A549 (cell line): Measurements from ENCODE around the gene KIAA0408. TPM values are rescaled to one million over a fixed set of nuclear protein-coding genes. Genes with fewer than 3 reads are reported as not detected.

Experiments used
- ATAC-seq, 2 experiments: fragments of 200-7000 bp in 1 of 2; fragments of >200 bp in 1 of 2; cut with Nextera tagmentation in 1 of 2; cut with Tn5 transposase in 1 of 2; 3 replicates each; pipeline versions ENCODE4 v1.8.0 to v1.9.1; 2018 to 2020; ENCODE audit warnings: mild to moderate bottlenecking in 1 of 2, moderate library complexity in 1 of 2
- CTCF ChIA-PET: fragments of 300-600 bp; sonication (Branson Sonifier 250); formaldehyde crosslinking; extraction: SDS; loops from one replicate; lab custom pipeline; 2021; ENCODE audit warnings: antibody characterized with exemption, inconsistent platforms; lab: Yijun Ruan, JAX
- POLR2A ChIA-PET: fragments of 350-600 bp; formaldehyde crosslinking; extraction: SDS; loops from one replicate; lab custom pipeline; 2021; ENCODE audit warnings: antibody characterized with exemption, inconsistent platforms; lab: Yijun Ruan, JAX
- DNase-seq, 2 experiments: peaks; one replicate each; pipeline versions ENCODE4 v3.0.0 to v3.0.0-alpha.2; 2011 to 2016; ENCODE audit warnings: low read depth in 1 of 2, low spot score in 1 of 2
- FAIRE-seq: peaks from 2 replicates; lab custom pipeline; 2011; peaks lifted over from hg19 to GRCh38; lab: Jason Lieb, UNC
- H3K27ac ChIP-seq, 2 experiments: fragments of >200 bp; sonication (Bioruptor Twin); formaldehyde crosslinking; 3 replicates each; pipeline ENCODE4 v1.5.1; 2016 to 2017
- H3K4me1 ChIP-seq: fragments of >200 bp; sonication (Bioruptor Twin); formaldehyde crosslinking; 3 replicates; pipeline ENCODE4 v1.6.1; 2016
- H3K4me2 ChIP-seq: fragments of >200 bp; sonication (Bioruptor Twin); formaldehyde crosslinking; 3 replicates; pipeline ENCODE4 v1.6.1; 2016
- H3K4me3 ChIP-seq: fragments of >200 bp; sonication (Bioruptor Twin); formaldehyde crosslinking; 3 replicates; pipeline ENCODE4 v1.5.1; 2016
- H3K9me3 ChIP-seq: fragments of >200 bp; sonication (Bioruptor Twin); formaldehyde crosslinking; 3 replicates; pipeline ENCODE4 v1.6.1; 2016
- E2F6 ChIP-seq: IDR thresholded peaks from 2 replicates; pipeline ENCODE4 v1.6.1; 2012; ENCODE audit warnings: low read depth, borderline replicate concordance
- EHMT2 ChIP-seq: fragments of 200-600 bp; sonication (generic); IDR thresholded peaks from 2 replicates; pipeline ENCODE4 v1.6.1; 2016; ENCODE audit warnings: antibody characterized with exemption, low read depth, mild to moderate bottlenecking, moderate library complexity
- ELK1 ChIP-seq: fragments of 150-350 bp; IDR thresholded peaks from 2 replicates; pipeline ENCODE4 v1.6.1; 2014; ENCODE audit warnings: low read depth, mild to moderate bottlenecking, low read length
- FOSL2 ChIP-seq, 2 experiments: fragments of 450-650 bp in 1 of 2; fragments of >200 bp in 1 of 2; sonication (Bioruptor Twin) in 1 of 2; formaldehyde crosslinking; IDR thresholded peaks; 2 replicates each; pipeline versions ENCODE4 v1.5.0 to v1.6.1; 2016 to 2020; ENCODE audit warnings: mild to moderate bottlenecking in 1 of 2, moderate library complexity in 1 of 2
- HES2 ChIP-seq: fragments of >200 bp; sonication (Bioruptor Twin); formaldehyde crosslinking; IDR thresholded peaks from 2 replicates; pipeline ENCODE4 v1.6.1; 2016
- HEYL ChIP-seq: fragments of 250-450 bp; sonication (Bioruptor Pico); IDR thresholded peaks from 2 replicates; pipeline ENCODE4 v1.8.0; 2021; ENCODE audit warnings: mild to moderate bottlenecking, moderate library complexity
- JUNB ChIP-seq: fragments of >200 bp; sonication (Bioruptor Twin); formaldehyde crosslinking; IDR thresholded peaks from 2 replicates; pipeline ENCODE4 v1.6.1; 2016
- MAFK ChIP-seq: fragments of 450-650 bp; IDR thresholded peaks from 2 replicates; pipeline ENCODE4 v1.6.1; 2014; ENCODE audit not compliant: partially characterized antibody
- MAZ ChIP-seq: fragments of 150-350 bp; IDR thresholded peaks from 2 replicates; pipeline ENCODE4 v1.6.1; 2014; ENCODE audit warnings: antibody characterized with exemption, low read depth, low read length, borderline replicate concordance
- MYC ChIP-seq: IDR thresholded peaks from 2 replicates; pipeline ENCODE4 v1.6.1; 2012; ENCODE audit warnings: mild to moderate bottlenecking, inconsistent platforms, low read length, improper control_type of control experiment, borderline replicate concordance
- POLR2AphosphoS2 ChIP-seq: conservative IDR thresholded peaks from 2 replicates; pipeline ENCODE4 v1.6.1; 2012; ENCODE audit warnings: low read length, improper control_type of control experiment, inconsistent platforms
- RAD21 ChIP-seq, 2 experiments: fragments of >200 bp in 1 of 2; sonication (Bioruptor Twin) in 1 of 2; formaldehyde crosslinking in 1 of 2; IDR thresholded peaks in 1 of 2; conservative IDR thresholded peaks in 1 of 2; 2 replicates in 1 of 2; 3 replicates in 1 of 2; pipeline ENCODE4 v1.6.1; 2012 to 2018; ENCODE audit warnings: inconsistent platforms in 1 of 2
- REST ChIP-seq: fragments of 200-600 bp; sonication (generic); IDR thresholded peaks from 2 replicates; pipeline ENCODE4 v1.6.1; 2016; ENCODE audit warnings: antibody characterized with exemption, mild to moderate bottlenecking, moderate library complexity
- SMC3 ChIP-seq: fragments of >200 bp; sonication (Bioruptor Twin); formaldehyde crosslinking; IDR thresholded peaks from 3 replicates; pipeline ENCODE4 v1.6.1; 2018; ENCODE audit warnings: inconsistent platforms
- TFCP2L1 ChIP-seq: fragments of 250-450 bp; sonication (Bioruptor Pico); IDR thresholded peaks from 2 replicates; pipeline ENCODE4 v1.5.0; 2021; ENCODE audit warnings: mild to moderate bottlenecking
- ZC3H11A ChIP-seq: fragments of 450-650 bp; IDR thresholded peaks from 2 replicates; pipeline ENCODE4 v1.6.1; 2014; ENCODE audit warnings: antibody characterized with exemption, mild to moderate bottlenecking
- ZSCAN20 ChIP-seq: fragments of 250-450 bp; sonication (Bioruptor Pico); IDR thresholded peaks from 2 replicates; pipeline ENCODE4 v1.8.0; 2022; ENCODE audit warnings: mild to moderate bottlenecking, moderate library complexity
- WGBS: methylation state at CpG from one replicate; pipeline ENCODE4 v1.1.6; 2017; ENCODE audit errors: missing lambda C conversion rate; 5-methylcytosine and 5-hydroxymethylcytosine counted together
- polyA plus RNA-seq, 4 experiments: library from polyadenylated mRNA; depleted of rRNA in 3 of 4; stranded (reverse); fragments of >200 nt; fragmentation: RNase III in 1 of 4; extraction: RNeasy Plus Mini Kit Qiagen cat#74134 plus additional on column Dnase treatment in 1 of 4; gene quantifications; 2 replicates in 3 of 4; 3 replicates in 1 of 4; pipeline ENCODE4 v1.2.3, GENCODE V29; 2011 to 2017
- TF ChIP-seq, protein P1 (sequence below): IDR thresholded peaks from 2 replicates; pipeline ENCODE4 v1.6.1; 2012
- TF ChIP-seq, protein P2 (sequence below): fragments of >200 bp; sonication (Bioruptor Twin); formaldehyde crosslinking; IDR thresholded peaks from 3 replicates; pipeline ENCODE4 v1.5.1; 2016

KIAA0408 gene
- polyA plus RNA-seq, 2 of the 4 experiments (the other 2 are of a cell fraction), result 2.7 to 11.8 TPM

GRCh38 chr6:127441881-127442280 lies 17.3 kb downstream of the KIAA0408 start:
- WGBS, result 74% methylated on average over 1 of the region's 1 CpG
- no peak for FAIRE-seq
- H3K4me1 ChIP-seq, result no peaks in the 10 kb centered on the region
- ChIA-PET POLR2A (no interaction called here), CTCF (interaction anchor here (0.6 to 1.1 kb wide), 2 partner anchors 59 to 100 kb away, joined by 3 read pairs; no protein-coding TSS in a partner anchor)
- no peak overlapping the region for H3K4me2 ChIP-seq
- no peak overlapping the region for H3K4me3 ChIP-seq
- DNase-seq, result no peak
- TF ChIP-seq, protein P1, sequence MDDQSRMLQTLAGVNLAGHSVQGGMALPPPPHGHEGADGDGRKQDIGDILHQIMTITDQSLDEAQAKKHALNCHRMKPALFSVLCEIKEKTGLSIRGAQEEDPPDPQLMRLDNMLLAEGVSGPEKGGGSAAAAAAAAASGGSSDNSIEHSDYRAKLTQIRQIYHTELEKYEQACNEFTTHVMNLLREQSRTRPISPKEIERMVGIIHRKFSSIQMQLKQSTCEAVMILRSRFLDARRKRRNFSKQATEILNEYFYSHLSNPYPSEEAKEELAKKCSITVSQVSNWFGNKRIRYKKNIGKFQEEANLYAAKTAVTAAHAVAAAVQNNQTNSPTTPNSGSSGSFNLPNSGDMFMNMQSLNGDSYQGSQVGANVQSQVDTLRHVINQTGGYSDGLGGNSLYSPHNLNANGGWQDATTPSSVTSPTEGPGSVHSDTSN, result no peak
- peak; percentile 85 for TF ChIP-seq MAFK
- TF ChIP-seq, all 56 proteins: peak for 1
- Histone ChIP-seq H3K27ac (no peak overlapping the region), H3K9me3 (no peaks in the 10 kb centered on the region)
- ATAC-seq, result no peak

DNA sequence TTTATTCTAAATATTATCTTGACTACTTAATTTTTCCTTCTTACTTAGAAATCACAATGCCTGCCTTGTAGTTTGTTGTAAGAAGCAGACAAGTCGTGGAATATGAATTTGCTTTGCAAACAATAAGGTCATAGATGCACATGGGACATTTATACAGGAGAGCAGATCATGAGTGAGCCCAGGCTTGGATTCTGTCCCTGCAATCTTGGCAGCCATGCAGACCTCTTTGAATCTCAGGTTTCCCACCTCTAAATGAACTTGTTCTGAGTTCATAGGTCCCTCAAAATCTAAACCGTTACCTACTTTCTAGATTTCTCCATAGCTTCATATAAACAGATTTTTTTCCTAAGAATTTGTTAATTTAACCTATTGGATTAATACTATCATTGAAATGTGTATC lies 19.5 kb downstream of the KIAA0408 start:
- TF ChIP-seq E2F6 (no peak), FOSL2 (IDR thresholded peaks at IDR 0.05) (no peak), FOSL2 (CRISPR knock-in tag; IDR thresholded peaks at IDR 0.05) (no peak), HEYL (CRISPR knock-in tag) (no peak), POLR2AphosphoS2 (no peak), ZC3H11A (no peak), REST (no peak), SMC3 (no peak), TFCP2L1 (no peak), JUNB (no peak), ELK1 (no peak), MYC (no peak), MAFK (no peak), ZSCAN20 (no peak), RAD21 (conservative IDR thresholded peaks at IDR 0.05 in 1 of 2, IDR thresholded peaks at IDR 0.05 in 1 of 2) (no peak), MAZ (no peak), EHMT2 (no peak), HES2 (no peak)
- TF ChIP-seq, protein P2, sequence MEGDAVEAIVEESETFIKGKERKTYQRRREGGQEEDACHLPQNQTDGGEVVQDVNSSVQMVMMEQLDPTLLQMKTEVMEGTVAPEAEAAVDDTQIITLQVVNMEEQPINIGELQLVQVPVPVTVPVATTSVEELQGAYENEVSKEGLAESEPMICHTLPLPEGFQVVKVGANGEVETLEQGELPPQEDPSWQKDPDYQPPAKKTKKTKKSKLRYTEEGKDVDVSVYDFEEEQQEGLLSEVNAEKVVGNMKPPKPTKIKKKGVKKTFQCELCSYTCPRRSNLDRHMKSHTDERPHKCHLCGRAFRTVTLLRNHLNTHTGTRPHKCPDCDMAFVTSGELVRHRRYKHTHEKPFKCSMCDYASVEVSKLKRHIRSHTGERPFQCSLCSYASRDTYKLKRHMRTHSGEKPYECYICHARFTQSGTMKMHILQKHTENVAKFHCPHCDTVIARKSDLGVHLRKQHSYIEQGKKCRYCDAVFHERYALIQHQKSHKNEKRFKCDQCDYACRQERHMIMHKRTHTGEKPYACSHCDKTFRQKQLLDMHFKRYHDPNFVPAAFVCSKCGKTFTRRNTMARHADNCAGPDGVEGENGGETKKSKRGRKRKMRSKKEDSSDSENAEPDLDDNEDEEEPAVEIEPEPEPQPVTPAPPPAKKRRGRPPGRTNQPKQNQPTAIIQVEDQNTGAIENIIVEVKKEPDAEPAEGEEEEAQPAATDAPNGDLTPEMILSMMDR, result no peak
- TF ChIP-seq, all 56 proteins: peak for 0
- CTCF ChIA-PET, result no interaction called here
- FAIRE-seq (no peak), DNase-seq (no peak), ATAC-seq (no peak)
- Histone ChIP-seq H3K9me3 (no peaks in the 10 kb centered on the region), H3K4me3 (no peak overlapping the region), H3K4me1 (no peaks in the 10 kb centered on the region), H3K4me2 (no peak overlapping the region), H3K27ac (no peak overlapping the region)
- POLR2A ChIA-PET, result no interaction called here
- WGBS, result 18% methylated on average over 2 of the region's 2 CpGs
